ENCODE data around the gene TMEM202. TPM values are rescaled to one million over a fixed set of nuclear protein-coding genes. Genes with fewer than 3 reads are reported as not detected.

The TMEM202 gene
- total and polyA plus RNA-seq, 2 donors (not counting 1 experiment from before 2014, with no cell fraction given), result not detected

GRCh38 chr15:72365844-72366243, 32.3 kb upstream of the TMEM202 start:
- H3K4me3 ChIP-seq (replicated peaks in 1 of 4; ENCODE audit: control extremely low read depth in 1 of 4, insufficient read depth in 1 of 4, low read depth in 3 of 4, low read length in 4 of 4), result no peak overlapping the region
- DNase-seq (ENCODE audit: low read depth in 2 of 2), result no peak
- H3K9ac ChIP-seq (ENCODE audit: insufficient read depth, low read length), result no peak overlapping the region
- TF ChIP-seq, protein P1, sequence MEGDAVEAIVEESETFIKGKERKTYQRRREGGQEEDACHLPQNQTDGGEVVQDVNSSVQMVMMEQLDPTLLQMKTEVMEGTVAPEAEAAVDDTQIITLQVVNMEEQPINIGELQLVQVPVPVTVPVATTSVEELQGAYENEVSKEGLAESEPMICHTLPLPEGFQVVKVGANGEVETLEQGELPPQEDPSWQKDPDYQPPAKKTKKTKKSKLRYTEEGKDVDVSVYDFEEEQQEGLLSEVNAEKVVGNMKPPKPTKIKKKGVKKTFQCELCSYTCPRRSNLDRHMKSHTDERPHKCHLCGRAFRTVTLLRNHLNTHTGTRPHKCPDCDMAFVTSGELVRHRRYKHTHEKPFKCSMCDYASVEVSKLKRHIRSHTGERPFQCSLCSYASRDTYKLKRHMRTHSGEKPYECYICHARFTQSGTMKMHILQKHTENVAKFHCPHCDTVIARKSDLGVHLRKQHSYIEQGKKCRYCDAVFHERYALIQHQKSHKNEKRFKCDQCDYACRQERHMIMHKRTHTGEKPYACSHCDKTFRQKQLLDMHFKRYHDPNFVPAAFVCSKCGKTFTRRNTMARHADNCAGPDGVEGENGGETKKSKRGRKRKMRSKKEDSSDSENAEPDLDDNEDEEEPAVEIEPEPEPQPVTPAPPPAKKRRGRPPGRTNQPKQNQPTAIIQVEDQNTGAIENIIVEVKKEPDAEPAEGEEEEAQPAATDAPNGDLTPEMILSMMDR (conservative IDR thresholded peaks at IDR 0.05 in 1 of 2, IDR thresholded peaks at IDR 0.05 in 1 of 2; ENCODE audit: low read depth in 1 of 2, low read length in 2 of 2), result no peak
- no peak for TF ChIP-seq EZH2 (IDR thresholded peaks at IDR 0.05; ENCODE audit: low read length, missing control alignments)
- H3K4me1 ChIP-seq (ENCODE audit: control insufficient read depth, extremely low read depth, insufficient read depth, low read length), result peaks cover 2% of the 10 kb centered on the region
- H4K20me1 ChIP-seq (ENCODE audit: control insufficient read depth, extremely low read depth, insufficient read depth, low read length), result no peaks in the 10 kb centered on the region
- H3K79me2 ChIP-seq (ENCODE audit: control insufficient read depth, insufficient read depth, low read length), result peaks cover 2% of the 10 kb centered on the region
- no peaks in the 10 kb centered on the region for H3K9me3 ChIP-seq (ENCODE audit: control insufficient read depth, insufficient read depth, low read depth, low read length)
- H3K4me2 ChIP-seq (ENCODE audit: extremely low read depth, insufficient read depth, low read length), result no peak overlapping the region
- H2AFZ ChIP-seq (ENCODE audit: low read length), result no peak overlapping the region
- no peaks in the 10 kb centered on the region for H3K36me3 ChIP-seq (ENCODE audit: control insufficient read depth, insufficient read depth, low read length)
- no peak overlapping the region for H3K27ac ChIP-seq (ENCODE audit: insufficient read depth, low read length)
- no peaks in the 10 kb centered on the region for H3K27me3 ChIP-seq (ENCODE audit: control insufficient read depth, insufficient read depth, low read length)

GRCh38 chr15:72368325-72368724, 29.8 kb upstream of the TMEM202 start:
- peaks cover 2% of the 10 kb centered on the region for H3K79me2 ChIP-seq (ENCODE audit: control insufficient read depth, insufficient read depth, low read length)
- H3K4me2 ChIP-seq (ENCODE audit: extremely low read depth, insufficient read depth, low read length), result no peak overlapping the region
- no peak overlapping the region for H3K27ac ChIP-seq (ENCODE audit: insufficient read depth, low read length)
- H3K9me3 ChIP-seq (ENCODE audit: control insufficient read depth, insufficient read depth, low read depth, low read length), result no peaks in the 10 kb centered on the region
- no peaks in the 10 kb centered on the region for H4K20me1 ChIP-seq (ENCODE audit: control insufficient read depth, extremely low read depth, insufficient read depth, low read length)
- DNase-seq (ENCODE audit: low read depth in 2 of 2), result no peak
- no peaks in the 10 kb centered on the region for H3K27me3 ChIP-seq (ENCODE audit: control insufficient read depth, insufficient read depth, low read length)
- H3K4me3 ChIP-seq (replicated peaks in 1 of 4; ENCODE audit: control extremely low read depth in 1 of 4, insufficient read depth in 1 of 4, low read depth in 3 of 4, low read length in 4 of 4), result no peak overlapping the region
- H3K9ac ChIP-seq (ENCODE audit: insufficient read depth, low read length), result no peak overlapping the region
- TF ChIP-seq, protein P1 (conservative IDR thresholded peaks at IDR 0.05 in 1 of 2, IDR thresholded peaks at IDR 0.05 in 1 of 2; ENCODE audit: low read depth in 1 of 2, low read length in 2 of 2), result no peak
- TF ChIP-seq EZH2 (IDR thresholded peaks at IDR 0.05; ENCODE audit: low read length, missing control alignments), result no peak
- no peak overlapping the region for H2AFZ ChIP-seq (ENCODE audit: low read length)
- peaks cover 2% of the 10 kb centered on the region for H3K4me1 ChIP-seq (ENCODE audit: control insufficient read depth, extremely low read depth, insufficient read depth, low read length)
- H3K36me3 ChIP-seq (ENCODE audit: control insufficient read depth, insufficient read depth, low read length), result no peaks in the 10 kb centered on the region

DNA sequence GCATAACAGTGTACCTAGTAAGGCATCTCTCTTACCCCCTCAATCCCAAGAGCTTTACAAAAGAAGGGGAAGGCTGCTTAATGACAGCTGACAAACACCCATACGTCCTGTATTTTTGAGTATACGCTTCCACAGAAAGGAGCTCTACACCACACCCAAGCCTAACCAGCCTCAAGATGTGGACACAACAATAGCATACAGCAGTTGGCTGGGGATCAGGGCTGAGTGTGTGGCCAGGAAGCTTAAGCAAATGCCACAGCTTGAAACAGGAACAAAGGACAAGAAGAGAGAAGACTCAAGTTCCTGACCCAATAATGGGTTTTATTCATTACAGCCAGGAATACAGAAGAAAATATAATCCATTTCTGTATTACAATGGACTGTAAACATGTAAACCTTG, 29.2 kb upstream of the TMEM202 start:
- Histone ChIP-seq H3K27me3 (ENCODE audit: control insufficient read depth, insufficient read depth, low read length) (no peaks in the 10 kb centered on the region), H3K27ac (ENCODE audit: insufficient read depth, low read length) (no peak overlapping the region)
- DNase-seq (ENCODE audit: low read depth in 2 of 2), result no peak

More for the DNA sequence above, 29.2 kb upstream of the TMEM202 start:
- peaks cover 2% of the 10 kb centered on the region for H3K79me2 ChIP-seq (ENCODE audit: control insufficient read depth, insufficient read depth, low read length)
- H3K9me3 ChIP-seq (ENCODE audit: control insufficient read depth, insufficient read depth, low read depth, low read length), result no peaks in the 10 kb centered on the region
- no peaks in the 10 kb centered on the region for H4K20me1 ChIP-seq (ENCODE audit: control insufficient read depth, extremely low read depth, insufficient read depth, low read length)
- TF ChIP-seq EZH2 (IDR thresholded peaks at IDR 0.05; ENCODE audit: low read length, missing control alignments), result no peak
- TF ChIP-seq, protein P1 (conservative IDR thresholded peaks at IDR 0.05 in 1 of 2, IDR thresholded peaks at IDR 0.05 in 1 of 2; ENCODE audit: low read depth in 1 of 2, low read length in 2 of 2), result no peak
- no peak overlapping the region for H3K4me2 ChIP-seq (ENCODE audit: extremely low read depth, insufficient read depth, low read length)
- no peak overlapping the region for H2AFZ ChIP-seq (ENCODE audit: low read length)
- no peak overlapping the region for H3K4me3 ChIP-seq (replicated peaks in 1 of 4; ENCODE audit: control extremely low read depth in 1 of 4, insufficient read depth in 1 of 4, low read depth in 3 of 4, low read length in 4 of 4)
- peaks cover 2% of the 10 kb centered on the region for H3K4me1 ChIP-seq (ENCODE audit: control insufficient read depth, extremely low read depth, insufficient read depth, low read length)
- no peaks in the 10 kb centered on the region for H3K36me3 ChIP-seq (ENCODE audit: control insufficient read depth, insufficient read depth, low read length)
- no peak overlapping the region for H3K9ac ChIP-seq (ENCODE audit: insufficient read depth, low read length)

Measured in fibroblast of lung (primary cell).